ENCODE measurements around the gene CLOCK. TPM values are rescaled to one million over a fixed set of nuclear protein-coding genes. Genes with fewer than 3 reads are reported as not detected.
A peak's percentile ranks its signal among the peaks of the same experiment; 100 is the strongest.

The CLOCK gene
- total RNA-seq, 2 donors from 2014 or later, result 11.8 to 14.5 TPM

- no peak for DNase-seq (ENCODE audit: low spot score)
- Mint-ChIP-seq H3K4me1 (ENCODE audit: low read depth in 2 of 2) (peaks cover 32 to 36% of the 10 kb centered on the region in 2 donors), H3K4me3 (no peak overlapping the region)
Observed at GRCh38 chr4:55409468-55410171, 137.1 kb downstream of the CLOCK start.

GRCh38 chr4:55407764-55408163 is 138.9 kb downstream of the CLOCK start:
- H3K36me3 Mint-ChIP-seq, result peaks cover 22% of the 10 kb centered on the region
- DNase-seq (ENCODE audit: low spot score), result no peak
- peaks cover 39 to 43% of the 10 kb centered on the region in 2 donors for H3K4me1 Mint-ChIP-seq (ENCODE audit: low read depth in 2 of 2)
- no peak for ATAC-seq
- no peak overlapping the region for H3K4me3 Mint-ChIP-seq
- no peaks in the 10 kb centered on the region for H3K27me3 Mint-ChIP-seq
- H3K27ac Mint-ChIP-seq, result no peak overlapping the region
- H3K9me3 Mint-ChIP-seq, result no peaks in the 10 kb centered on the region

More at GRCh38 chr4:55409468-55410171, 137.1 kb downstream of the CLOCK start:
- Mint-ChIP-seq H3K9me3 (no peaks in the 10 kb centered on the region), H3K36me3 (peaks cover 14% of the 10 kb centered on the region), H3K27ac (peak overlapping the region in 1 of 2 donors; percentile 13), H3K27me3 (no peaks in the 10 kb centered on the region)
- no peak for ATAC-seq

- ATAC-seq (no peak), DNase-seq (ENCODE audit: low spot score) (no peak)
- H3K27ac Mint-ChIP-seq, result peak overlapping the region in 1 of 2 donors; percentile 65
- peaks cover 22% of the 10 kb centered on the region for H3K36me3 Mint-ChIP-seq
- H3K4me1 Mint-ChIP-seq (ENCODE audit: low read depth in 2 of 2), result peaks cover 39 to 43% of the 10 kb centered on the region in 2 donors
- peak overlapping the region; percentile 19 for H3K4me3 Mint-ChIP-seq
- H3K27me3 Mint-ChIP-seq, result no peaks in the 10 kb centered on the region
- H3K9me3 Mint-ChIP-seq, result no peaks in the 10 kb centered on the region
Observed at GRCh38 chr4:55407119-55407518, 139.6 kb downstream of the CLOCK start.

- Mint-ChIP-seq H3K27ac (peak overlapping the region in 1 of 2 donors; percentile 65), H3K36me3 (peaks cover 22% of the 10 kb centered on the region), H3K4me1 (ENCODE audit: low read depth in 2 of 2) (peaks cover 39 to 40% of the 10 kb centered on the region in 2 donors), H3K27me3 (no peaks in the 10 kb centered on the region), H3K4me3 (no peak overlapping the region), H3K9me3 (no peaks in the 10 kb centered on the region)
- ATAC-seq, result no peak
- DNase-seq (ENCODE audit: low spot score), result no peak
Observed at GRCh38 chr4:55406545-55406944, 140.2 kb downstream of the CLOCK start.

DNA sequence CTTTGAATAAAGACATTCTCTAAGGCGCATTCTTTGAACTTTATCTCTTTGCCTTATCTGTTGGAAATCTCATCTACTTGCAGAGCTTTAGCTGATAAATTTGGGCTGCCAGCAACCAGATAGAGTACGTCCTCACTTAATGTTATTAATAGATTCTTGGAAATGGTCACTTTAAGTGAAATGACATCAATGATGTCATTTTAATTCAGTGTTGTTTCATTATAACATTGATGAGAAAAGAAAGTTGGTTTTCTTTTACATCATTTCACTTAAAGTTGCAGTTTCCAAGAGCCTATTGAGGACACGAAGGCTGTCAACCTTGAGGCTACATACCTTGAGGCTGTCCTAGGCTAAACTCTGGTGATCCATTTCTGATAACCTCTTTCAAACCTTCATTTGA is 141.6 kb downstream of the CLOCK start:
- H3K9me3 Mint-ChIP-seq, result no peaks in the 10 kb centered on the region
- ATAC-seq, result no peak
- H3K36me3 Mint-ChIP-seq, result peaks cover 22% of the 10 kb centered on the region
- no peak overlapping the region for H3K4me3 Mint-ChIP-seq
- peaks cover 42 to 45% of the 10 kb centered on the region in 2 donors for H3K4me1 Mint-ChIP-seq (ENCODE audit: low read depth in 2 of 2)
- no peak for DNase-seq (ENCODE audit: low spot score)
- H3K27ac Mint-ChIP-seq, result peak overlapping the region; percentile 16 to 46
- no peaks in the 10 kb centered on the region for H3K27me3 Mint-ChIP-seq

DNA sequence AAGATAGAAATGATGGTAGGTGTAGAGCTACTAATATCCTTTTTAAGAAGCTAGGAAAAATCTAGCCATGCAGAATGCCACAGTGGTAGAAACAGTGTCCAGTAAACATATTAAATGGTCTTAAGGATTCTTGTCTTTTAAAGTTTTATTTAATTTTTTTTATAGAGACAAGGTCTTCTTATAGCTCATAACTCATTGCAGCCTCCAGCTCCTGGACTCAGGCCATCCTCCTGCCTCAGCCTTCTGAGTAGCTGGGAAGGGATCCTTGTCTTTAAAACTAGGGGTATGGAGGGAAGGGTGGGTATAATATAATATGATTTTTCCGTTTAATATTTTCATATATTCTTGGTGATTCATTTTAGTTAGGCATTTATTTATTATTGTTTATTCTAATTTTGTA is 147.1 kb downstream of the CLOCK start:
- peak overlapping the region; percentile 97 for H3K4me3 Mint-ChIP-seq
- H3K36me3 Mint-ChIP-seq, result peaks cover 40% of the 10 kb centered on the region
- H3K9me3 Mint-ChIP-seq, result no peaks in the 10 kb centered on the region
- no peaks in the 10 kb centered on the region for H3K27me3 Mint-ChIP-seq
- H3K4me1 Mint-ChIP-seq (ENCODE audit: low read depth in 2 of 2), result peaks cover 40 to 54% of the 10 kb centered on the region in 2 donors
- peak overlapping the region; percentile 87 to 97 for H3K27ac Mint-ChIP-seq
- DNase-seq (ENCODE audit: low spot score), result no peak
- ATAC-seq, result no peak

DNA sequence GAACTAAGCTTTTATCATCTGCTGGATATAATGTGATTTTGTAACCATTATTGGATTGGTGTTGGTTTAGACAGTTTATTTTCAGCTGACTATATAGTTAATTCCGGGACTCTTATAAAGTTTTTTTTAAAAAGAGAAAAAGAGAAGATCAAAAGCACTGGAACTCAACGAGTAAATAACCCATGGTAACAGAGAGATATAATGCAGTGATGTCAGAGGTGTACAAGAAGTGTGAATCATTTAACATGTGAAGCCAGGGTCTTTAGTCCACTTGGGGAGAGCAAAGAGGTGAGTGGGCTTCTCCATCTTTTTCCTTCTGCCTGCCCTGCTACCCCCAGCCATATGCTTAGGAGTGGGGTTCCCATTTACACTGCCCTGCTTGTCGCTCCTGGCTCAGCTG is 147.7 kb downstream of the CLOCK start:
- no peaks in the 10 kb centered on the region for H3K27me3 Mint-ChIP-seq
- no peaks in the 10 kb centered on the region for H3K9me3 Mint-ChIP-seq
- H3K4me1 Mint-ChIP-seq (ENCODE audit: low read depth in 2 of 2), result peaks cover 42 to 52% of the 10 kb centered on the region in 2 donors
- peaks cover 38% of the 10 kb centered on the region for H3K36me3 Mint-ChIP-seq
- no peak for ATAC-seq
- peak overlapping the region; percentile 87 to 97 for H3K27ac Mint-ChIP-seq
- peak overlapping the region; percentile 97 for H3K4me3 Mint-ChIP-seq
- no peak for DNase-seq (ENCODE audit: low spot score)

GRCh38 chr4:55398461-55398860 is 148.2 kb downstream of the CLOCK start:
- H3K27ac Mint-ChIP-seq, result peak overlapping the region; percentile 87 to 97
- DNase-seq (ENCODE audit: low spot score), result no peak
- H3K9me3 Mint-ChIP-seq, result no peaks in the 10 kb centered on the region
- ATAC-seq, result no peak
- H3K36me3 Mint-ChIP-seq, result peaks cover 33% of the 10 kb centered on the region
- H3K4me3 Mint-ChIP-seq, result peak overlapping the region; percentile 97
- peaks cover 38 to 47% of the 10 kb centered on the region in 2 donors for H3K4me1 Mint-ChIP-seq (ENCODE audit: low read depth in 2 of 2)
- H3K27me3 Mint-ChIP-seq, result no peaks in the 10 kb centered on the region

DNA sequence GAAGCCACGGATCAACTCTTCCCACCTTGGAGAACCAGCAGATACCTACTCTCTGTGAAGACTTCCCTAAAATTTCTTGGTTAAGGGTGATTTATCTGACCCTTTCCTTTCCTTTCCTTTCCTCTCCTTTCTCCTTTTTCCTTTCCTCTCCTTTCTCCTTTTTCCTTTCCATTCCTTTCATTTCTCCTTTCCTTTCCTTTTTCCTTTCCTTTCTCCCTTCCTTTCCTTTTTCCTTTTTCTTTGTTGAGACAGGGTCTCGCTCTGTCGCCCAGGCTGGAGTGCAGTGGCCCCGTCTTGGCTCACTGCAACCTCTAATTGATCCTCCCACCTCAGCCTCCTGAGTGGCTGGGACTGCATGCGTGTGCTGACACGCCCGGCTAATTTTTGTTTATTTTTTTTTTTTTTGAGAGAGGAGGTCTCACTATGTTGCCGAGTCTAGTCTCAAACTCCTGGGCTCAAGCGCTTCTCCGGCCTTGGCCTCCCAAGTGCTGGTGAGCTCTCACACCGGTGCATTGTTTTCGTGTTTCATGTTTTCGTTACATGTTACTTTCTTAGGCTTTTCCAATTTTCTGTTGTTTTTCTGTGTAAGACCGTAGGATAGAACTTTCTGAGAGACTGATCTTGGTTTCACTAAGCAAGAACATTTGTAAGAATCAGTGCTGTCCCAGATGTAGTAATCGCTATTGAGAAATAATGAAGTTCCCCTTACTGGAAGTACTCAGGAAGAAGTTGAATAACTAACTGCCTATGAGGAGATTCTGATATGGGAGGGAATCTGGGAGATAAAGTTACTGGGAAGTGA is 149.0 kb downstream of the CLOCK start:
- H3K4me3 Mint-ChIP-seq, result peak overlapping the region; percentile 97
- DNase-seq (ENCODE audit: low spot score), result no peak
- ATAC-seq, result no peak
- H3K36me3 Mint-ChIP-seq, result peaks cover 32% of the 10 kb centered on the region
- peaks cover 35 to 47% of the 10 kb centered on the region in 2 donors for H3K4me1 Mint-ChIP-seq (ENCODE audit: low read depth in 2 of 2)
- no peaks in the 10 kb centered on the region for H3K27me3 Mint-ChIP-seq
- H3K9me3 Mint-ChIP-seq, result no peaks in the 10 kb centered on the region
- peak overlapping the region; percentile 87 to 97 for H3K27ac Mint-ChIP-seq

GRCh38 chr4:55397126-55397436 is 149.6 kb downstream of the CLOCK start:
- H3K9me3 Mint-ChIP-seq, result no peaks in the 10 kb centered on the region
- peak overlapping the region; percentile 87 to 97 for H3K27ac Mint-ChIP-seq
- peak overlapping the region; percentile 97 for H3K4me3 Mint-ChIP-seq
- peaks cover 35 to 47% of the 10 kb centered on the region in 2 donors for H3K4me1 Mint-ChIP-seq (ENCODE audit: low read depth in 2 of 2)
- H3K27me3 Mint-ChIP-seq, result no peaks in the 10 kb centered on the region
- ATAC-seq (no peak), DNase-seq (ENCODE audit: low spot score) (no peak)
- H3K36me3 Mint-ChIP-seq, result peaks cover 32% of the 10 kb centered on the region

DNA sequence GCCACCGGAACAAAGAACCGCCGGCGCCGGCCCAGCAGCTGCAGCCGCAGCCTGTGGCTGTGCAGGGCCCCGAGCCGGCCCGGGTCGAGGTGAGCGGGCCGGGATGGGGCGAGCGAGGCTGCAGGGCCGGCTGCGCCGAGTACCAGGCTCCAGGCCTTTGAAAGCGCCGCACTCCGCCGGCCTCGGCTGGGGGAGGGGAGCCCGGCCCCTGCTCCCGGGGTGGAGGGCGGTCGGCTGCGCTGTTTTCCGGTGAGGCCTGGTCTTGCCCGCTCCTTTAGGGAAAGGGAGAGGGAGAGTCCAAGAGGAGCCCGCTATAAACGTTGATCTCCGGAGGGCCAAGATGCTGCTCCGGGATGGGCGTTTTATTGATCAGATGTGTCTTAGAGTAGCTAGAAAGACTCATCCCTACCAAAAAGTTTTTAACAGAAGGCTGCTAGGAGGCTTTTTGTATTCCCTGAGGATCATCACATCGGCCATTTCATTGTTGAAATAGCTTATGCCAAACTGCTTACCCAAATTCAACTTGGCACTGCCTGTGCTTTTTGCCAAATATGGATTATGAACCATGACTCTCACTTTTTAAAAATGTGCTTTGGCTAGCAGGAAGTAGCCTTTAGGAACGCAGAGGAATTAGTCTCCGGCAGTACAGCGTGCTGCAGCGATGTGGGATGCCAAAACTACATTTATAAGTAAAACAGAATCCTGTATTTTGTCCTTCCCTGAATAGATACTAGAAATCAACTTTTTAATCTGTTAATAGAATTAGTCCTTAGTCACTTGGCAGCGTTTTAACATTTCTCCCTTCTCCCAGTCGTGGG is 150.2 kb downstream of the CLOCK start:
- H3K36me3 Mint-ChIP-seq, result peaks cover 32% of the 10 kb centered on the region
- no peak for DNase-seq (ENCODE audit: low spot score)
- peak; percentile 11 to 46 for ATAC-seq
- peak overlapping the region; percentile 97 for H3K4me3 Mint-ChIP-seq
- peak overlapping the region; percentile 87 to 97 for H3K27ac Mint-ChIP-seq
- no peaks in the 10 kb centered on the region for H3K9me3 Mint-ChIP-seq
- peaks cover 35 to 47% of the 10 kb centered on the region in 2 donors for H3K4me1 Mint-ChIP-seq (ENCODE audit: low read depth in 2 of 2)
- H3K27me3 Mint-ChIP-seq, result no peaks in the 10 kb centered on the region

GRCh38 chr4:55395529-55396307 is 151.0 kb downstream of the CLOCK start, which contains the start of gene TMEM165:
TMEM165 (plus strand) TSS chr4:55395957; CDS start chr4:55396190, 233 bp downstream.
- DNase-seq (ENCODE audit: low spot score) (peak; percentile 92), ATAC-seq (peak; percentile 97 to 98)
- no peaks in the 10 kb centered on the region for H3K9me3 Mint-ChIP-seq
- no peaks in the 10 kb centered on the region for H3K27me3 Mint-ChIP-seq
- peaks cover 30 to 40% of the 10 kb centered on the region in 2 donors for H3K4me1 Mint-ChIP-seq (ENCODE audit: low read depth in 2 of 2)
- peak within 1 kb of the TSS; percentile 91 to 97 for H3K27ac Mint-ChIP-seq
- peak within 1 kb of the TSS; percentile 97 for H3K4me3 Mint-ChIP-seq
- H3K36me3 Mint-ChIP-seq, result peaks cover 32% of the 10 kb centered on the region

DNA sequence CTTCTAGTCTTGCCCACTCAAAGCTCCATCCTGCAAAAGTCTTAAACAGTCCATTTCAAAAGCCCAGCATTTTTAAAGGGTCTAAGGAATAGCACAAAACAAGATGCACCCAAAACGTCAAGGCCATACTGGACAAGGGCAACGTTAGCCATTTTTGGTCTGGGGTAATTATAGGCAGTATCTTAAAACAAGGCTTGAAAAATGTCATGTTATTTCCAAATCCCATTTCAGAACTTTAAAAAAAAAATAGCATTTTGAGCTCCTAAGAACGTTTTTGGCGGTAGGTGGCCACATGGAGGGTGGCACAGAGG is 151.5 kb downstream of the CLOCK start:
- Mint-ChIP-seq H3K36me3 (peaks cover 32% of the 10 kb centered on the region), H3K27me3 (no peaks in the 10 kb centered on the region), H3K9me3 (no peaks in the 10 kb centered on the region), H3K4me1 (ENCODE audit: low read depth in 2 of 2) (peaks cover 29 to 36% of the 10 kb centered on the region in 2 donors), H3K27ac (peak overlapping the region; percentile 91 to 92), H3K4me3 (peak overlapping the region; percentile 95)
- ATAC-seq (no peak), DNase-seq (ENCODE audit: low spot score) (no peak)

All from natural killer cell treated with Interleukin-12 subunit alpha and Interleukin-12 subunit beta and Interleukin-15 and Interleukin-18, amount 100 ng/mL, for 72 hours (primary cell).